ENCODE measurements around the gene STAC3. TPM values are rescaled to one million over a fixed set of nuclear protein-coding genes. Genes with fewer than 3 reads are reported as not detected.

STAC3 gene
- total and polyA plus RNA-seq, 2 experiments from 2014 or later, result 0.48 to 3.0 TPM

DNA sequence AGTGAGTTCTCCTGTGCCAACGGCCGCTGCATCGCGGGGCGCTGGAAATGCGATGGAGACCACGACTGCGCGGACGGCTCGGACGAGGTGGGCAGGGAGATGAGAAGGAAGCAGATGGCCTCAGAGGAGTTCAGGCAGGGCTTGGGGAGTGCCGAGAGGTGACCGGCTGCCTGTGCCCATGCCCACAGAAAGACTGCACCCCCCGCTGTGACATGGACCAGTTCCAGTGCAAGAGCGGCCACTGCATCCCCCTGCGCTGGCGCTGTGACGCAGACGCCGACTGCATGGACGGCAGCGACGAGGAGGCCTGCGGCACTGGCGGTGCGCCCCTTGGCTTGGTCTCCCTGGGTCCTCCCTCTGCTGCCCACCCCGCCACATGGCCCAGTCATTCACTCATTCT is 47.8 kb downstream of the STAC3 start (continued):
- TF ChIP-seq, protein P1, sequence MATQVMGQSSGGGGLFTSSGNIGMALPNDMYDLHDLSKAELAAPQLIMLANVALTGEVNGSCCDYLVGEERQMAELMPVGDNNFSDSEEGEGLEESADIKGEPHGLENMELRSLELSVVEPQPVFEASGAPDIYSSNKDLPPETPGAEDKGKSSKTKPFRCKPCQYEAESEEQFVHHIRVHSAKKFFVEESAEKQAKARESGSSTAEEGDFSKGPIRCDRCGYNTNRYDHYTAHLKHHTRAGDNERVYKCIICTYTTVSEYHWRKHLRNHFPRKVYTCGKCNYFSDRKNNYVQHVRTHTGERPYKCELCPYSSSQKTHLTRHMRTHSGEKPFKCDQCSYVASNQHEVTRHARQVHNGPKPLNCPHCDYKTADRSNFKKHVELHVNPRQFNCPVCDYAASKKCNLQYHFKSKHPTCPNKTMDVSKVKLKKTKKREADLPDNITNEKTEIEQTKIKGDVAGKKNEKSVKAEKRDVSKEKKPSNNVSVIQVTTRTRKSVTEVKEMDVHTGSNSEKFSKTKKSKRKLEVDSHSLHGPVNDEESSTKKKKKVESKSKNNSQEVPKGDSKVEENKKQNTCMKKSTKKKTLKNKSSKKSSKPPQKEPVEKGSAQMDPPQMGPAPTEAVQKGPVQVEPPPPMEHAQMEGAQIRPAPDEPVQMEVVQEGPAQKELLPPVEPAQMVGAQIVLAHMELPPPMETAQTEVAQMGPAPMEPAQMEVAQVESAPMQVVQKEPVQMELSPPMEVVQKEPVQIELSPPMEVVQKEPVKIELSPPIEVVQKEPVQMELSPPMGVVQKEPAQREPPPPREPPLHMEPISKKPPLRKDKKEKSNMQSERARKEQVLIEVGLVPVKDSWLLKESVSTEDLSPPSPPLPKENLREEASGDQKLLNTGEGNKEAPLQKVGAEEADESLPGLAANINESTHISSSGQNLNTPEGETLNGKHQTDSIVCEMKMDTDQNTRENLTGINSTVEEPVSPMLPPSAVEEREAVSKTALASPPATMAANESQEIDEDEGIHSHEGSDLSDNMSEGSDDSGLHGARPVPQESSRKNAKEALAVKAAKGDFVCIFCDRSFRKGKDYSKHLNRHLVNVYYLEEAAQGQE (IDR thresholded peaks at IDR 0.05; ENCODE audit: unreplicated experiment), result no peak
- TF ChIP-seq EZH2 (IDR thresholded peaks at IDR 0.05; ENCODE audit: low read depth, unreplicated experiment), result no peak
- TF ChIP-seq POLR2AphosphoS5 (IDR thresholded peaks at IDR 0.05; ENCODE audit: low read depth), result no peak
- TF ChIP-seq CREB1 (CRISPR knock-in tag; IDR thresholded peaks at IDR 0.05; ENCODE audit: low read depth), result no peak
- TF ChIP-seq STAT1 (IDR thresholded peaks at IDR 0.05; ENCODE audit: unreplicated experiment), result no peak
- TF ChIP-seq, protein P2, sequence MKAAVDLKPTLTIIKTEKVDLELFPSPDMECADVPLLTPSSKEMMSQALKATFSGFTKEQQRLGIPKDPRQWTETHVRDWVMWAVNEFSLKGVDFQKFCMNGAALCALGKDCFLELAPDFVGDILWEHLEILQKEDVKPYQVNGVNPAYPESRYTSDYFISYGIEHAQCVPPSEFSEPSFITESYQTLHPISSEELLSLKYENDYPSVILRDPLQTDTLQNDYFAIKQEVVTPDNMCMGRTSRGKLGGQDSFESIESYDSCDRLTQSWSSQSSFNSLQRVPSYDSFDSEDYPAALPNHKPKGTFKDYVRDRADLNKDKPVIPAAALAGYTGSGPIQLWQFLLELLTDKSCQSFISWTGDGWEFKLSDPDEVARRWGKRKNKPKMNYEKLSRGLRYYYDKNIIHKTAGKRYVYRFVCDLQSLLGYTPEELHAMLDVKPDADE (IDR thresholded peaks at IDR 0.05), result no peak

DNA sequence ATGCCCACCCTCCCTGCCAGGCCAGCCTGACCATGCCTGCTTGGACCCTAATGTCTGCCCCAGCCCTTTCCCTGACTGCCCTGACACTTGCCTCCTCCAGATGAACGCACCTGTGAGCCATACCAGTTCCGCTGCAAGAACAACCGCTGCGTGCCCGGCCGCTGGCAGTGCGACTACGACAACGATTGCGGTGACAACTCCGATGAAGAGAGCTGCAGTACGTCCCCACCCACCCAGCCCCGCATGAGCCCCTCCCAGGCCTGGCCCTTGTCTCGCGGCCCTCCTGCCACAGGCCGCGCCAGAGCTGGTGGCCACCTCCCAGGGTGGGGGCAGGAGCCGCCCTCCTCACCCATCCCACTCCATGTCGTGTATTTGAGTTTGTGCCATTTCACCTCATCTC is 48.7 kb downstream of the STAC3 start:
- no peak overlapping the region; the same call in 2 of the 3 replicates for H3K4me3 Mint-ChIP-seq

DNA sequence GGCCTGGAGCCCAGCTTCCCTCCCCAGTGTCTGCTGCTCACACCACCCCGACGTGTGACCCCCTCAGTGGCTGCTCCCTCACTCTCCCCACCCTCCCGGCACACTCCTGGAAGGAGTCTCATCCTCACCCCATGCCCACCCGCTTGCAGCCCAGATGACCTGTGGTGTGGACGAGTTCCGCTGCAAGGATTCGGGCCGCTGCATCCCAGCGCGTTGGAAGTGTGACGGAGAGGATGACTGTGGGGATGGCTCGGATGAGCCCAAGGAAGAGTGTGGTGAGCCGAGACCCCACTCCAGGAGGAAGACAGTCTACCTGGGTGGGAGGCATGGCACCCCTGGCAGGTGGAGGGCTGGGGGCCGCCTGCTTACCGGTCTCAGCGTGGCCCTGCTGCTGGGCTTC is 49.4 kb downstream of the STAC3 start:
- no peak overlapping the region for H2AFZ ChIP-seq
- no peaks in the 10 kb centered on the region; the same call in 1 of the 2 replicates for H4K20me1 ChIP-seq (replicated peaks; ENCODE audit: insufficient read depth)
- ATAC-seq, result no peak
- no peak for DNase-seq (ENCODE audit: low spot score)
- no peaks in the 10 kb centered on the region for H3K4me1 ChIP-seq (ENCODE audit: insufficient read depth)
- no peak overlapping the region for H3K27ac ChIP-seq (ENCODE audit: low read depth)
- H3K36me3 ChIP-seq (ENCODE audit: insufficient read depth), result peaks cover 27% of the 10 kb centered on the region
- Mint-ChIP-seq H3K9me3 (no peaks in the 10 kb centered on the region; the same call in 2 of the 3 replicates), H3K27ac (no peak overlapping the region), H3K4me3 (no peak overlapping the region), H3K27me3 (ENCODE audit: insufficient read depth, low read depth, poor library complexity) (peaks cover 12% of the 10 kb centered on the region), H3K36me3 (ENCODE audit: low read depth) (peaks cover 92% of the 10 kb centered on the region), H3K4me1 (no peaks in the 10 kb centered on the region)
- H3K4me3 ChIP-seq, result no peak overlapping the region
- H3K9me2 ChIP-seq (ENCODE audit: insufficient read depth), result no peaks in the 10 kb centered on the region
- no peaks in the 10 kb centered on the region for H3K27me3 ChIP-seq (ENCODE audit: insufficient read depth)
- H3F3A ChIP-seq (replicated peaks; ENCODE audit: low read depth), result no peaks in the 10 kb centered on the region
- no peak overlapping the region for H3K4me2 ChIP-seq
- H3K79me2 ChIP-seq (replicated peaks; ENCODE audit: insufficient read depth), result no peaks in the 10 kb centered on the region
- TF ChIP-seq CREB1 (CRISPR knock-in tag; IDR thresholded peaks at IDR 0.05; ENCODE audit: low read depth) (no peak), EZH2 (IDR thresholded peaks at IDR 0.05; ENCODE audit: low read depth, unreplicated experiment) (no peak), STAT1 (IDR thresholded peaks at IDR 0.05; ENCODE audit: unreplicated experiment) (no peak), ZNF331 (CRISPR knock-in tag; IDR thresholded peaks at IDR 0.05; ENCODE audit: low read depth) (no peak)
- TF ChIP-seq, protein P2 (IDR thresholded peaks at IDR 0.05), result no peak

More for the DNA sequence above, 48.7 kb downstream of the STAC3 start:
- no peak for TF ChIP-seq EZH2 (IDR thresholded peaks at IDR 0.05; ENCODE audit: low read depth, unreplicated experiment)
- H3K27me3 ChIP-seq (ENCODE audit: insufficient read depth), result no peaks in the 10 kb centered on the region
- ATAC-seq, result no peak
- H3K27me3 Mint-ChIP-seq (ENCODE audit: insufficient read depth, low read depth, poor library complexity), result peaks cover 14% of the 10 kb centered on the region
- H3K27ac ChIP-seq (ENCODE audit: low read depth), result no peak overlapping the region
- H3K4me2 ChIP-seq, result no peak overlapping the region
- H3K36me3 Mint-ChIP-seq (ENCODE audit: low read depth), result peaks cover 88% of the 10 kb centered on the region
- no peaks in the 10 kb centered on the region for H3K9me2 ChIP-seq (ENCODE audit: insufficient read depth)
- no peaks in the 10 kb centered on the region for H3F3A ChIP-seq (replicated peaks; ENCODE audit: low read depth)
- H3K79me2 ChIP-seq (replicated peaks; ENCODE audit: insufficient read depth), result no peaks in the 10 kb centered on the region
- H3K36me3 ChIP-seq (ENCODE audit: insufficient read depth), result peaks cover 25% of the 10 kb centered on the region
- no peak for DNase-seq (ENCODE audit: low spot score)
- no peak overlapping the region for H2AFZ ChIP-seq
- no peak overlapping the region for H3K27ac Mint-ChIP-seq
- H3K9me3 Mint-ChIP-seq, result no peaks in the 10 kb centered on the region; the same call in 2 of the 3 replicates
- no peaks in the 10 kb centered on the region for H3K4me1 ChIP-seq (ENCODE audit: insufficient read depth)
- H4K20me1 ChIP-seq (replicated peaks; ENCODE audit: insufficient read depth), result no peaks in the 10 kb centered on the region; the same call in 1 of the 2 replicates
- H3K4me1 Mint-ChIP-seq, result no peaks in the 10 kb centered on the region
- H3K4me3 ChIP-seq, result no peak overlapping the region

Data from GM23338 (cell line).